Activated T-cell treated with anti-CD3 and anti-CD28 coated beads for 1 hour (primary cell): ENCODE results near the gene TRIM56.
"Not testable (repeated sequence)": the region's sequence is repeated elsewhere in the genome, so short reads cannot be mapped to it uniquely, and the experiment has no call there.

Experiments
- DNase-seq: peaks from one replicate; pipeline ENCODE4 v3.0.0-alpha.2; 2020; ENCODE audit warnings: low read depth

The TRIM56 gene

DNA sequence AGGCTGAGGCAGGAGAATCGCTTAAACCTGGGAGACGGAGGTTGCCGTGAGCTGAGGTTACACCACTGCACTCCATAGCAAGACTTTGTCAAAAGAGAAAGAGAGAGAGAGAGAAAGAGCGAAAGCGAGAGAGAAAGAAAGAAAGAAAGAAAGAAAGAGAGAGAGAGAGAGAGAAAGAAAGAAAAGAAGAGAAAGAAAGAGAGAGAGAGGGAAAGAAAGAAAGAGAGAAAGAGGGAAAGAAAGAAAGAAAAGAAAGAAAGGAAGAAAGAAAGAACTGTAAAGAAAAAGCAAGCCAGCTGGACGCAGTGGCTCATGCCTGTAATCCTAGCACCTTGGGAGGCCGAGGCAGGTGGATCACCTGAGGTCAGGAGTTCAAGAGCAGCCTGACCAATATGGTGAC is 27.9 kb downstream of the TRIM56 start:
- not testable (repeated sequence) for DNase-seq

DNA sequence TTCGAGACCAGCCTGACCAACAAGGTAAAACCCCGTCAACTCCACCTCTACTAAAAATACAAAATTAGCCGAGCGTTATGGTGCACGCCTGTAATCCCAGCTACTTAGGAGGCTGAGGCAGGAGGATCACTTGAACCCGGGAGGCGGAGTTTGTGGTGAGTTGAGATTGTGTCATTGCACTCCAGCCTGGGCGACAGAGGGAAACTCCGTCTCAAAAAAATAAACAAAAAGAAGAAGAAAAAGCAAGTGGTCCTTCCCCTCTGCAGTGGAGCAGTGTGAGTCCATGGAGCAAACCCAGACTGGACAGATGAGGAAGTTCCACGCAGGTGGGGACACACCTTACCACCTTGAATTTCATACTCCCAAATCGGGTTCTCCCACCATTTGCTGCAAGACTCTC is 28.6 kb downstream of the TRIM56 start:
- no peak for DNase-seq

GRCh38 chr7:101114492-101114891 is 29.2 kb downstream of the TRIM56 start:
- no peak for DNase-seq

DNA sequence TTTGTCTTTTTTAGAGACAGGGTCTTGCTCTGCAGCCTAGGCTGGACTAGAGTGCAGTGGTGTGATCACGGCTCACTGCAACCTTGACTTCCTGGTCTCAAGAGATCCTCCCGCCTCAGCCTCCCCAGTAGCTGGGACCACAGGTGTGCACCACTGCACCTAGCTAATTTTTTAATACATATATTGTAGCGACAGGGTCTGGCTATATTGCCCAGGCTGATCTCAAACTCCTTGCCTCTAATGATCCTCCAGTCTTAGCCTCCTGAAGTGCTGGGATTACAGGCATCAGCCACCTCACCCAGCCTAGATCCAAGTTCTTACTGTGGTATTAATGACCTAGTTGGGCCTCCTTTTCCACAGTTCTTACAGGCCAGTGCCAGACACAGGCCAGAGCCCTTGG is 29.9 kb downstream of the TRIM56 start:
- no peak for DNase-seq

- no peak for DNase-seq
Observed at GRCh38 chr7:101116898-101117297, 31.6 kb downstream of the TRIM56 start.

DNA sequence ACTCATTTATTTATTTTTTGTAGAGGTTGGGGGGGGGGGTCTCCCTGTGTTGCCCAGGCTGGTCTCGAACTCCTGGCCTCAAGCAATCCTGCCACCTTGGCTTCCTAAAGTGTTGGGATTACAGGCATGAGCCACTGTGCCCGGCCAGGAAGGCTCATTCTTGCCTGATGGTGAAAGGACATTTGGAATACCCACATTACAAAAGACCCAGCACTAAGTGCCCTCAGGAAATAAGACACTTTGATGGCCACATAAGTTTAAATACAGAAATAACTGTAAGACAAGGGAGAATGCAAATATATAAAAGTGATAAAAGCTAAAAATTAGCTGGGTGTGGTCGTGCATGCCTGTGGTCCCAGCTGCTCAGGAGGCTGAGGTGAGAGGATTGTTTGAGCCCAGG is 33.6 kb downstream of the TRIM56 start:
- no peak for DNase-seq

DNA sequence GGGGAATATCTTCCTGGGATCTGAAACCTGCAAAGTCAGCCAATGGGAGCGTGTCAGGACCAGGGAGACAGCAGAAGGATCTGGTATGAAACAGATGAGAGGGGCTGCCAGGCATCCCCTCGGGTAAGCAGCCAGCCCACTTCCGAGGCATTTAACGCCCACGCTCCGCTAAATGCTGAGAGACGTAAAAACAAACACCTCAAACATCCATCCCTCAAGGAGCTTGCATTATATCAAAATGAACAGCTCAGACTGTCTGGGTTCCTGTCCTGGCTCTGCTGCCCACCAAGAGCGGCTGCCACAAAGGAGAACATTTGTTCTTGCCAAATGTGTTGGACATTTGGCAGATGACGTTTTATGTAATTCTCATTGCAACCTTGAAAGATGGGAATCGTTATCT is 34.6 kb downstream of the TRIM56 start:
- DNase-seq, result no peak

GRCh38 chr7:101120315-101120714 is 35.0 kb downstream of the TRIM56 start:
- DNase-seq, result no peak

GRCh38 chr7:101121631-101121990 is 36.3 kb downstream of the TRIM56 start:
- DNase-seq, result not testable (repeated sequence)

DNA sequence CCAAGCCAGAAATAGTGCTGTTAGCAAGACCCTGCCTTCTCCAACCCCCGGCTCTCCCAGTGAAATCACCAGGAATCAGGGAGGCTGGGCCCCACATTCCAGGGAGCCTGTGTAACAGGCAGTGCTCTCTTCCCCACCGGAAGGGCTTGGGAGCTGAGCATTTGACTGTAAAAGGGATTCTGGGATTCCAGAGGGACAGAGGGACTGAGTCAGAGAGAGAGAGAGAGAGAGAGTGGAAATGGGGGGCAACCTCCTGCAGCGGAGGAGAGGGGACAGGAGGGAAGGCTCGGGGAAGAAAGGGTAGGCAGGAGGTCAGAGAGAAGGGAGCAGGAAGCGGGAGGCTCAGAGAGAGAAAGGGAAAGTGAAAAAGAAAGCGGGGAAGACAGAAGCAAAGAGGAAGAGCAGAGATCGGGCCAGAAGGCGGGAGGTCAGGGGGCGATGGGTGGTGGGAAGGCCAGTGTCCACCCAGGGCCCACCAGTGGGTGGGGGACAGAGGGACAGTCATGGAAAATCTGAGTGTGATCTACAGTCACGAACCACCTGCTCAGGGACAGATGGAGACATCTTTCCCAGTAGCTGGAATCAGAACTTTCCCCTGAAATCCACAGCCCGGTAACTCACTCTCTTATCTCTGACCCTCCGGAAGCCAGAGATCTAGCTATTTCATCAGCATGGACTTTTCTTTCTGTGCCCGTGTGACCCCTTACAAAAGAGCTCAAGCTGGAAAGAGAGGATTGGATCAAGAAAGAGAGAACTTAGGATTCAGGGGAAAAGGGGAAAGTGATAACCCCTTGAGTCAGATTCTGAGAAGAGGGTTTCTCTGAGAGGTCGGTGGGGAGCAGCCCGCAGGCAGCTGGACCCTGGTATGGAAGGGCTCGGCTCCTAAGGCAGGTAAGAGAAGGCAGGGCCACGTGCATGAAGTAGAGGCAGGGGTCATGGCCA is 37.0 kb downstream of the TRIM56 start:
- DNase-seq, result no peak

GRCh38 chr7:101122933-101123702 is 37.8 kb downstream of the TRIM56 start:
- DNase-seq, result no peak

DNA sequence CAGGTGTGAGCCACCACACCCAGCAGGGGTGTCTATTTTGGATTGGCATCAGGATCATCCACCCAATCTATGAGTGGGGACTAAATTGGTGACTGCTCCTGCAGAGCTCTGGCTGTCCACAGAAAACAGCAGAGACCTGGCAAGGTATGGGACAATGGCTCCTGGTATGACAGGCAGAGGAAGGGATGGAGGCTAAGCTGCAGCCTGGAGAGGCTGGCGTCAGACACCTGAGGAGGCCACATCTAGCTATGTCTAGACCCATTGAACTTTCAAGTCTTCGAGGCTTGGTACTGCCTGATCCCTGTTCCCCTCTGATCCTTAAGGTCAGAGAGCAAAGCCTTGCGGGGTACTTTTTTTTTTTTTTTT is 38.4 kb downstream of the TRIM56 start:
- DNase-seq, result no peak

DNA sequence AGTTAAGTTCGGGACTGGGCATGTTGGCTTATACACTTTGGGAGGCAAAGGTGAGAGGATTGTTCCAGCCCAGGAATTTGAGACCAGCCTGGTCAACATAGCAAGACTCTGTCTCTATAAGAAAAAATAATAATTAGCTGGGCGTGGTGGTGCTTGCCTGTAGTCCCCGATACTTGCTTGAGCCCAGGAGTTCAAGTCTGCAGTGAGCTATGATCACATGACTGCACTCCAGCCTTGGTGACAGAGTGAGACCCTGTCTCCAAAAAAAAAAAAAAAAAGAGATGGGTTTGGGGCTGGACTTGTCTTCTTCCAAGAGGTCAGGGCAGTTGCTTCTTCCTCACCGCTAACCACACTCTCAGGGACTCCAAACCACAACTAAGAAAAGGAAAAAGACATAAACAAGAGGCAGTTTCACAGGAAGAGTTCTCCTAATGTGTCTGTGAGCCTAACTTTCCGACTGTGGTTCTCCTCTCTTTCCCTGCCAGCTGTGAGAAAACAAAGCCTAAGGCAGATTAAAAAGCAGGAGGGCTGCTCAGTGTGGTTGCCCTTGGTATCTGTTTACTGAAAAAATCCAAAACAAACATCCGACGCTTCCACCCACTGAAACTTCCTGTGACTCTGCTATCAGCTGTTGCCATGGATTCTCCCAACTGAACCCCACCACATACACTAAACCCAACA is 39.2 kb downstream of the TRIM56 start:
- no peak for DNase-seq

- DNase-seq, result no peak
Observed at GRCh38 chr7:101125989-101126650, 40.8 kb downstream of the TRIM56 start.

- peak; percentile 25 for DNase-seq
Observed at GRCh38 chr7:101126651-101127459, 41.6 kb downstream of the TRIM56 start, which contains the start of gene SERPINE1. TSS of gene SERPINE1 (plus strand) at chr7:101127104. CDS start at chr7:101128394, 1,290 bp downstream.

- DNase-seq, result no peak
Observed at GRCh38 chr7:101127460-101128039, 42.3 kb downstream of the TRIM56 start.

DNA sequence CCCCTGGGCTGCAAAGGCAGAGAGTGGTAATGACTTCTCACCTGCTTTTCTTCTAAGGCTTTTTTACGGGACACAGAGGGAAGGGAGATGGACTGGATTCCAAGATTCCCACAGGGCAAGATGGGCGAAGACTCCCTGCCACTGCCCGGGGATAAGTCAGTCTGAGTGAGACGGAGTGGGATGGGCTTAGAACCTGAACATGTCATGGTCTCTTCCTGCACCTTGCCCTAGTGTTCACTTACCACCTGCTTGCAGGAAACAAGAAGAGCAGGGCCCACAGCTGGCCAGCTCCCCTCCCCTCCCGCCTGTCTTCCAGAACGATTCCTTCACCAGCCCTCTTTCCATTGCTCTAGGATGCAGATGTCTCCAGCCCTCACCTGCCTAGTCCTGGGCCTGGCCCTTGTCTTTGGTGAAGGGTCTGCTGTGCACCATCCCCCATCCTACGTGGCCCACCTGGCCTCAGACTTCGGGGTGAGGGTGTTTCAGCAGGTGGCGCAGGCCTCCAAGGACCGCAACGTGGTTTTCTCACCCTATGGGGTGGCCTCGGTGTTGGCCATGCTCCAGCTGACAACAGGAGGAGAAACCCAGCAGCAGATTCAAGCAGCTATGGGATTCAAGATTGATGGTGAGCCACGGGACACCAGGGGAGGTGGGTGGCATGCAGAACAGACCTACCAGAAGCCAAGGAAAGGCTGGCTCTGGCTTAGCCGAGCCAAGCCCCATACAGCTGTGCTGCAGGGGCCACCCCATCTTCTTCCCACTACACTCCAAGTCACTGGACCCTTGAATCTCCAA is 43.0 kb downstream of the TRIM56 start:
- no peak for DNase-seq

DNA sequence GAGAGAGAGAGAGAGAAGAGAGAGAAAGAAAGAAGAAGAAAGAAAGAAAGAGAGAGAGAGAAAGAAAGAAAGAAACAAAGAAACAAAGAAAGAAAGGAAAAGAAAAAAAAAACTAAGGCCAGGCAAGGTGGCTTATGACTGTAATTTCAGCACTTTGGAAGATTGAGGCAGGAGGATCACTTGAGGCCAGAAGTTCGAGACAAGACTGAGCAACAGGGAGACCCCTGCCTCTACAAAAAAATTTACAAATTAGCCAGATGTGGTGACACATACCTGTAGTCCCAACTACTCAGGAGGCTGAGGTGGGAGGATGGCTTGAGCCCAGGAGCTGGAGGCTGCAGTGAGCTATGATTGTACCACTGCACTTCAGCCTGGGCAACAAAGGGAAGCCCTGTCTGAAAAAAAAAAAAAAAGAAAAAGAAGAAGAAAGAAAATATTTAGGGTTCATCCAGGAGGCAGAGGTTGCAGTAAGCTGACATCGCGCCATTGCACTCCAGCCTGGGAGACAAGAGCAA is 44.4 kb downstream of the TRIM56 start:
- no peak for DNase-seq
